NCI-H1417 (cell line): Measurements from ENCODE around the gene RNPEPL1.
A peak's percentile ranks its signal among the peaks of the same experiment; 100 is the strongest.

Experiments
- DNase-seq, 3 experiments: peaks; one replicate each; lab custom pipeline; 2025; lab: John Stamatoyannopoulos, UW

The RNPEPL1 gene

GRCh38 chr2:240577281-240578109 is 9.2 kb downstream of the RNPEPL1 start:
- no peak for DNase-seq

DNA sequence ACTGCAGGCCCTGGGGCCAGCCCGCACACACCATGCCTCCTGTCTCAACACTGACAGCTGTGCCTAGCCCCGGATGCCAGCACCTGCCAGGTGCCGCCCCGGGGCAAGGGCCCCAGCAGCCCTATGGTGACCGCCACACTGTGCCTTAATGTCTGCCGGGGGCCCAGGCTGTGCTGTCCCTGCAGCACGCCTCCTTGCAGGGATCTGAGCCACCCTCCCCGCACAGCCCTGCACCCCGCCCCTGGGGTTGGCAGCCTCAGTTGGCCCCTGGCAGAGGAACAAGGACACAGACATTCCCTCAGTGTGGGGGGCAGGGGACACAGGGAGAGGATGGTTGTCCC is 9.8 kb downstream of the RNPEPL1 start:
- DNase-seq = no peak

DNA sequence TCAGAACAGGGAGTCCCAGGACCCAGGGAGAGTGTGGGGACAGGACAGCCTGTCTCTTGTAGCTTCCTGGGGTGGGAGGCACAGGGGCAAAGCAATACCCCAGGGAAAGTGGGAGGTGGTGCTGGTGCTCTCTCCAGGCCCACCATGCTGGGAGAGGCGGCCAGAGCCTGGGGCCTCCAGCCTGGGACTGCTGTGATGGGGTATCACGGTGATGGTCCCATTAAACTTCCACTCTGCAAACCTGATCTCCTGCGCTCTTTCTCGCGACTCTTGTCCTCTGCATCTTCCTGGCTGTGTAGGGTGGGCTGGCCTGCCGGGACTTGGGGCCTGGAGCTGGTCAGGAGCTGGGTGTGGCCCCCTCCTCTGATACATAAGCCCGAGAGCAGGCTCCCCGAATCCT is 10.2 kb downstream of the RNPEPL1 start:
- no peak for DNase-seq

DNA sequence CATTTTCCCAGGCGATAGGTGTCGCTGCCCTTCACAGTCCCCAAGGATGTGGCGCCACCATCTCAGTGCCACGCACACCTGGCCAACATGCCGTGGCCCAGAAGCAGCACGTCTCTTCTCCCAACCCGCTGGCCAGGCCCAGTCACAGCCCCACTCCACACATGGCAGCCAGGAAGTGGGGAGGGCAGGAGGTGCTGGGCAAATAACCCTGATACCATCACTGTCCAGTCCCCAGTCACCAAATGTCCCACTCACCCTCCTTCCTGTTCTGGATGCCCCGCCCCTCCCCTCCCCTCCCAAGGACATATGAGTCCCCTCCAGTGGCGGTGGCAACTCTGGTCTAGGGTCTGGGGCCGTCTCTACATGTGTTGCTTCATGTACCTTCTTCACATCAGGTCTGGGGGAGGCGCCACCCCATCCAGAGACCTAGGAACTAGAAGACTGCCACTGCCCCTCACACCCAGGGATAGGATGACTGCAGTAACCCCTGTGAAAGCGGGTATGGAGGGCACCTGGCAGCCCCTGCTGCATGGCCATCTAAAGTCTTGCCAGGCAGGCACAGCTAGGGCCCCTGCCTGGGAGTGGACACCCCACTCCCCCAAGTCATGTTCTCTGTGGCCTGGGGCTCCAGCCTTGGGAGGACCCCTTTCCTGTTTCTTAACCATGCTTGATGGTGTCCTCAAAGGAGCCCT is 10.9 kb downstream of the RNPEPL1 start:
- no peak for DNase-seq

- peak in 1 of 3 experiments; percentile 12 for DNase-seq
These were observed 11.7 kb downstream of the RNPEPL1 start for GRCh38 chr2:240579771-240580614.

- DNase-seq = no peak
These were observed 13.5 kb downstream of the RNPEPL1 start for GRCh38 chr2:240581811-240582210.

- no peak for DNase-seq
These were observed 14.5 kb downstream of the RNPEPL1 start for GRCh38 chr2:240582781-240583180.

GRCh38 chr2:240583774-240584173 is 15.5 kb downstream of the RNPEPL1 start:
- no peak for DNase-seq

DNA sequence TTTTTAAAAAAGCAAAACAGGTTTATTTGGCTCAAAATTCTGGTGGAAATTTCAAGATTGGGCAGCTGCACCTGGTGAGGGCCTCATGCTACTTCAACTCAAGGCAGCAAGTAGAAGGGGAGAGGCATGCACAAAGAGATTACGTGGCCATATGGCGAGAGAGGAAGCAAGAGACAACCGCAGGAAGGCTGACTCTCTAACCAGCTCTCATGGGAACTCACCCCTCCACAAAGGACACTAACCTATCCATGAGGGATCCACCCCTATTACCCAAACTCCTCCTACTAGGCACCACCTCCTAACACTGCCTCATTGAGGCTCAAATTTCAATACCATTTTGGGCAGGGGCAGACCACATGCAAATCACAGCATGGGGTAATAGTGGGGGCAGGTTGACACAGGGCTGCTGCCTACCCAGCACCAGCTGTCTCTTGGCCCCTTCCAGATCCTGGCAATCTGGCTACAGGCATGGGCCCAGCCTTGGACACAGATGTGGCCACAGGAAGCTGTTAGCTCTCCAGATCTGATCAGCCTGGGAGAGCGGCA is 16.3 kb downstream of the RNPEPL1 start:
- no peak for DNase-seq

DNA sequence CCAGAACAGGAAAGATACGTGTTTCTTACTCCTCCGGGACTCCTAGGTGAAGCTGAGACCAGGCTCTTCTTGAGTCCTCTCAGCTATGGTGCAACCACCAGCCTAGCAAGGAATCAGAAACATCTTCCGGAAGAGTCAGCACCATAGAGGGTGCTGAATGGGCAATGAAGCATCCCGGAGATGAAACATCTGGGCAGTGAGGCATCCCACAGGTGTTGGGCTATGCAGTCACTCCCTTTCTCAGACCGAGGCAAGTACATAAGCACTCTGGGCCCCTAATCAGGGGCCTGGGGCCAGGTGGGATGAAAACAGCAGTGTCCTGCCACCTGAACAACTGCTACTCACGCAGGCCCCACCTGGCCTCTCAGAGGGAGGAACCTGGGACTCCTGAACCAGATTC is 16.8 kb downstream of the RNPEPL1 start:
- DNase-seq = no peak

- no peak for DNase-seq
These were observed 17.5 kb downstream of the RNPEPL1 start for GRCh38 chr2:240585681-240586197.

DNA sequence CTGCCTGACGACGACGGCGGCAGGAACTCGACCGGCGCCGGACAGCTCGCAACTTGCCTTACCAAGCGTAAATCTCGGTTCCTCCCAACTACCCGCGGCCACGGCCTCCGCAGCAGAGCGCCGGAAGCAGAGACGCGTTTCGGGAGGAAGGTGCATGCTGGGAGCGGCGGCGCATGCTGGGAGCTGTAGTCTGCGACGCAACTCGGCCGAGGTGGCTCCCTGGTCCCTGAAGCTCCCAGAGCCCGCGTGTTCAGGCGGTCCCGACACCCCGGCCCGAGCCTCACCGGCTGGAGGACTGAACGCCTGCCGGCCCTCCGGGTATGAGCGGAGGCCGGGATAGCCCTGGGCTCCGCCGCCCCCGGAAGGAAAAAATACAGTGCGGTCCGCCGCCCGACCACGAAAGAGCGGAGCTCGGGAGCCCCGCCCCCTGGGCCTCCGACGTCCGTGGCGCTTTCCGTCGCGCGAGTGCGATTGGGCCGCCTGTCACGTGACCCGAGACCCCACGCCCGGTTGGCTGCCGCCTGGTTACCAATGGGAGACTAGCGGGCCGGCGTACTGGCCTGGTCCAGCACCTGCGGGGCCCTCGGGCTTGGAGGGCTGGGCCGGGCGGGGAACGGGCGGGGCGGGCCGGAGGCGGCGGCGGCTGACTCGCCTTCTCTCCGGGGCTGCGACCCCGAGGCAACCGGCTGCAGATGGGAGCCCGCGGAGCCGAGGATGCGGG is 18.1 kb downstream of the RNPEPL1 start, which contains the start of gene CAPN10:
Gene CAPN10, plus strand, starts transcription at position 537 of the 721 bp plus-strand sequence. Its CDS starts 178 bp downstream, at position 715.
- peak; percentile 92 to 98 (median 96) for DNase-seq

DNA sequence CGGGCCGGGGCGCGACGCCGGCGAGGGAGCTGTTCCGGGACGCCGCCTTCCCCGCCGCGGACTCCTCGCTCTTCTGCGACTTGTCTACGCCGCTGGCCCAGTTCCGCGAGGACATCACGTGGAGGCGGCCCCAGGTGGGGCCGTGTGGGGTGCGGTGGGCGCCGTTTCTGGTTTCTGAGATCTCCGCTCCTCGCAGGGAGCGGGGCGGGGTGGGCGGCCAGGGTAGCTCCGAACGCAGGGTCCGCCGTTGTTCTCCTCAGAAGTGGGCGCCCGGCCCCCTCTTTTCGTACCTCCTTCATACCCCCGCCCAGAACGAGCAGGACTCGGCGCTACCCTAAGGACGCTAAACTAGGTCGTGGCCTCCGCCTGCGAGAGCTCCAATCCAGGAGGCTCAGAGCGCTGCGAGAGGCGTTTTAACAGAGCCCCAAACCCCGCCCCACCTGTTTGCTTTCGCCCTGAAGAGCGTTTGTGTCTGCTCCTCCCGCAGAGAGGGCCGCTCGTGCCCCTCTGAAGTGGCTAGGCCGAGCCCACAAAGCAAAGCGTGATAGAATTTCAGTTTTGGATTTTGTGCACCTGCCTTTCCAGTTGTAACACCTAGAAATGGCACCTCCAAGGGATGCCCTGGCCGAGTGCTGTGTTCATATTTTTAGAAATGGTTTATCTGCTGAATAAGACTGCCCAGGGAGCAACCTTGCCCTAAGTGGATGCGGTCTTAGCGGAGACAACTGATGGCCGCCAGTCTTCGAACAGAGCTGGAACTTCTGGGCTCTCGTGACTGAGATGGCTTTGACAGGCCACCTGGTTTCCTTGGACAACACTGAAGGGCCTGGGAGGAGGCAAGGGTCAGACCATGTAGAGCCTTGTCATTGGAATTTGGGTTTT is 18.9 kb downstream of the RNPEPL1 start:
- DNase-seq = peak; percentile 68 to 80 (median 69)

- DNase-seq = no peak
These were observed 19.8 kb downstream of the RNPEPL1 start for GRCh38 chr2:240588006-240588655.

DNA sequence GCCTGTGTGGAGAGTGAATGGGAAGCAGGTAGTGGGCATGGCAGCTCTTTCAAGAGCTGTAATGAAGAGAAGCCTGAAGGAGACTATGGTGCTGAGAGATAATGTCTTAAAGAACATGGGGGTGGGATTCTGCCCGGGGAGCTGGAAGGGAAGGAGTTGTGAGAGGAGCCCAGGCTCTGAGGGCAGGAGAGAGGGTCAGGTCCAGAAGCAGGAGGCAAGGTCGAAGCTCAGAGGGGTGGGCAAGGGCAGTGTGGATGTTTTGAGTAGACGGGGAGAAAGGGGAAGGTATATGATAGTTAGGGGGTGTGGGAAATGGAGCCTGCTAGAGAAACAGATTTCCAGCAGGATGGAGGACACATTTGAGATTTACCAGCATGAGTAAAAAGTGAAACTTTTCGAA is 20.4 kb downstream of the RNPEPL1 start:
- DNase-seq = no peak

DNA sequence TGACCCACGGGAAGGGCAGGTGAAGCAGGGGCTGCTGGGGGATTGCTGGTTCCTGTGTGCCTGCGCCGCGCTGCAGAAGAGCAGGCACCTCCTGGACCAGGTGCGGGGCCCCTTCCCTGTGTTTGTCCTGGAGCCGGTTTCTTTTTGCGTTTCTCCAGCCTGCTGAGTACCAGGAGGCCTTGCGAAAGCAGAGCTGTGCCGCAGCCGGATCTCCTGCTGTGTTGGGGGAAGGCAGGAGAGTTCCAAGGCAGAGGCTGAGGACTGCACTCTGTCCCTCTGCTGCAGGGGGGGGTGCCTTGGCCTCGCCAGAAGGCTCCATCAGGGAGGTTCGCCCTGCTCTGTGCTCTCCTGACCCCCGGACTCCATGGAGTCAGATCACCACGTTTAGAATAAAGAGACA is 21.1 kb downstream of the RNPEPL1 start:
- no peak for DNase-seq

GRCh38 chr2:240589850-240590525 is 21.7 kb downstream of the RNPEPL1 start:
- no peak for DNase-seq

GRCh38 chr2:240590681-240591111 is 22.4 kb downstream of the RNPEPL1 start:
- no peak for DNase-seq

GRCh38 chr2:240591226-240591625 is 22.9 kb downstream of the RNPEPL1 start:
- no peak for DNase-seq
